ENCODE results near the gene HCFC2.
A peak's percentile ranks its signal among the peaks of the same experiment; 100 is the strongest.

The HCFC2 gene

GRCh38 chr12:104042580-104042979, 21.8 kb upstream of the HCFC2 start:
- peaks cover 2% of the 10 kb centered on the region for H3K27me3 ChIP-seq (ENCODE audit: insufficient read depth, insufficient read length)

GRCh38 chr12:104044158-104044557, 20.2 kb upstream of the HCFC2 start:
- TF ChIP-seq YY1 (IDR thresholded peaks at IDR 0.05; ENCODE audit: insufficient read depth, insufficient read length): no peak
- TF ChIP-seq SUZ12 (IDR thresholded peaks at IDR 0.05; ENCODE audit: extremely low read depth, insufficient read depth, insufficient read length): no peak
- no peak overlapping the region for H3K4me3 ChIP-seq (ENCODE audit: insufficient read length, low read depth)
- H3K9me3 ChIP-seq (ENCODE audit: insufficient read depth, low read length): no peaks in the 10 kb centered on the region
- no peak for DNase-seq (ENCODE audit: low read depth, low spot score)
- H3K27me3 ChIP-seq (ENCODE audit: insufficient read depth, insufficient read length): peaks cover 17% of the 10 kb centered on the region
- no peak overlapping the region for H3K9ac ChIP-seq (ENCODE audit: insufficient read length, low read depth)
- H3K4me1 ChIP-seq (ENCODE audit: insufficient read depth, insufficient read length): no peaks in the 10 kb centered on the region
- H3K36me3 ChIP-seq (ENCODE audit: insufficient read depth, insufficient read length, low read length): no peaks in the 10 kb centered on the region

More at GRCh38 chr12:104042580-104042979, 21.8 kb upstream of the HCFC2 start:
- no peaks in the 10 kb centered on the region for H3K9me3 ChIP-seq (ENCODE audit: insufficient read depth, low read length)
- DNase-seq (ENCODE audit: low read depth, low spot score): no peak
- H3K4me1 ChIP-seq (ENCODE audit: insufficient read depth, insufficient read length): no peaks in the 10 kb centered on the region
- H3K36me3 ChIP-seq (ENCODE audit: insufficient read depth, insufficient read length, low read length): no peaks in the 10 kb centered on the region
- H3K4me3 ChIP-seq (ENCODE audit: insufficient read length, low read depth): no peak overlapping the region
- TF ChIP-seq SUZ12 (IDR thresholded peaks at IDR 0.05; ENCODE audit: extremely low read depth, insufficient read depth, insufficient read length) (no peak), YY1 (IDR thresholded peaks at IDR 0.05; ENCODE audit: insufficient read depth, insufficient read length) (no peak), ZNF274 (IDR thresholded peaks at IDR 0.05; ENCODE audit: low read depth, low read length) (no peak)
- no peak overlapping the region for H3K9ac ChIP-seq (ENCODE audit: insufficient read length, low read depth)

- H3K9ac ChIP-seq (ENCODE audit: insufficient read length, low read depth): no peak overlapping the region
- TF ChIP-seq SUZ12 (IDR thresholded peaks at IDR 0.05; ENCODE audit: extremely low read depth, insufficient read depth, insufficient read length) (no peak), YY1 (IDR thresholded peaks at IDR 0.05; ENCODE audit: insufficient read depth, insufficient read length) (no peak), ZNF274 (IDR thresholded peaks at IDR 0.05; ENCODE audit: low read depth, low read length) (no peak)
- H3K36me3 ChIP-seq (ENCODE audit: insufficient read depth, insufficient read length, low read length): no peaks in the 10 kb centered on the region
- no peaks in the 10 kb centered on the region for H3K4me1 ChIP-seq (ENCODE audit: insufficient read depth, insufficient read length)
- H3K27me3 ChIP-seq (ENCODE audit: insufficient read depth, insufficient read length): peaks cover 37% of the 10 kb centered on the region
- H3K9me3 ChIP-seq (ENCODE audit: insufficient read depth, low read length): no peaks in the 10 kb centered on the region
- H3K4me3 ChIP-seq (ENCODE audit: insufficient read length, low read depth): no peak overlapping the region
- no peak for DNase-seq (ENCODE audit: low read depth, low spot score)
These were observed 18.0 kb upstream of the HCFC2 start for GRCh38 chr12:104046306-104046705.

GRCh38 chr12:104048162-104048561, 16.2 kb upstream of the HCFC2 start:
- DNase-seq (ENCODE audit: low read depth, low spot score): no peak
- no peaks in the 10 kb centered on the region for H3K9me3 ChIP-seq (ENCODE audit: insufficient read depth, low read length)
- H3K4me1 ChIP-seq (ENCODE audit: insufficient read depth, insufficient read length): no peaks in the 10 kb centered on the region
- H3K27me3 ChIP-seq (ENCODE audit: insufficient read depth, insufficient read length): peaks cover 44% of the 10 kb centered on the region
- no peaks in the 10 kb centered on the region for H3K36me3 ChIP-seq (ENCODE audit: insufficient read depth, insufficient read length, low read length)
- H3K4me3 ChIP-seq (ENCODE audit: insufficient read length, low read depth): no peak overlapping the region
- no peak overlapping the region for H3K9ac ChIP-seq (ENCODE audit: insufficient read length, low read depth)
- TF ChIP-seq YY1 (IDR thresholded peaks at IDR 0.05; ENCODE audit: insufficient read depth, insufficient read length) (no peak), SUZ12 (IDR thresholded peaks at IDR 0.05; ENCODE audit: extremely low read depth, insufficient read depth, insufficient read length) (no peak), ZNF274 (IDR thresholded peaks at IDR 0.05; ENCODE audit: low read depth, low read length) (no peak)

GRCh38 chr12:104048811-104049210, 15.5 kb upstream of the HCFC2 start:
- Histone ChIP-seq H3K4me1 (ENCODE audit: insufficient read depth, insufficient read length) (no peaks in the 10 kb centered on the region), H3K4me3 (ENCODE audit: insufficient read length, low read depth) (no peak overlapping the region), H3K9ac (ENCODE audit: insufficient read length, low read depth) (no peak overlapping the region), H3K36me3 (ENCODE audit: insufficient read depth, insufficient read length, low read length) (no peaks in the 10 kb centered on the region), H3K9me3 (ENCODE audit: insufficient read depth, low read length) (no peaks in the 10 kb centered on the region), H3K27me3 (ENCODE audit: insufficient read depth, insufficient read length) (peaks cover 44% of the 10 kb centered on the region)
- no peak for DNase-seq (ENCODE audit: low read depth, low spot score)
- no peak for TF ChIP-seq YY1 (IDR thresholded peaks at IDR 0.05; ENCODE audit: insufficient read depth, insufficient read length)
- TF ChIP-seq SUZ12 (IDR thresholded peaks at IDR 0.05; ENCODE audit: extremely low read depth, insufficient read depth, insufficient read length): no peak
- TF ChIP-seq ZNF274 (IDR thresholded peaks at IDR 0.05; ENCODE audit: low read depth, low read length): no peak

- Histone ChIP-seq H3K27me3 (ENCODE audit: insufficient read depth, insufficient read length) (peaks cover 44% of the 10 kb centered on the region), H3K4me3 (ENCODE audit: insufficient read length, low read depth) (peak overlapping the region; percentile 44), H3K4me1 (ENCODE audit: insufficient read depth, insufficient read length) (no peaks in the 10 kb centered on the region), H3K36me3 (ENCODE audit: insufficient read depth, insufficient read length, low read length) (no peaks in the 10 kb centered on the region), H3K9ac (ENCODE audit: insufficient read length, low read depth) (peak overlapping the region; percentile 74), H3K9me3 (ENCODE audit: insufficient read depth, low read length) (no peaks in the 10 kb centered on the region)
- no peak for TF ChIP-seq YY1 (IDR thresholded peaks at IDR 0.05; ENCODE audit: insufficient read depth, insufficient read length)
- TF ChIP-seq SUZ12 (IDR thresholded peaks at IDR 0.05; ENCODE audit: extremely low read depth, insufficient read depth, insufficient read length): no peak
- TF ChIP-seq ZNF274 (IDR thresholded peaks at IDR 0.05; ENCODE audit: low read depth, low read length): no peak
- DNase-seq (ENCODE audit: low read depth, low spot score): no peak
These were observed 14.9 kb upstream of the HCFC2 start for GRCh38 chr12:104049278-104049902.

- H3K4me3 ChIP-seq (ENCODE audit: insufficient read length, low read depth): peak within 1 kb of the TSS; percentile 44
- no peak for TF ChIP-seq SUZ12 (IDR thresholded peaks at IDR 0.05; ENCODE audit: extremely low read depth, insufficient read depth, insufficient read length)
- TF ChIP-seq YY1 (IDR thresholded peaks at IDR 0.05; ENCODE audit: insufficient read depth, insufficient read length): no peak
- no peak for TF ChIP-seq ZNF274 (IDR thresholded peaks at IDR 0.05; ENCODE audit: low read depth, low read length)
- no peaks in the 10 kb centered on the region for H3K4me1 ChIP-seq (ENCODE audit: insufficient read depth, insufficient read length)
- no peak for DNase-seq (ENCODE audit: low read depth, low spot score)
- no peaks in the 10 kb centered on the region for H3K9me3 ChIP-seq (ENCODE audit: insufficient read depth, low read length)
- no peaks in the 10 kb centered on the region for H3K36me3 ChIP-seq (ENCODE audit: insufficient read depth, insufficient read length, low read length)
- H3K9ac ChIP-seq (ENCODE audit: insufficient read length, low read depth): peak within 1 kb of the TSS; percentile 74
- H3K27me3 ChIP-seq (ENCODE audit: insufficient read depth, insufficient read length): peaks cover 44% of the 10 kb centered on the region
These were observed 14.4 kb upstream of the HCFC2 start, which contains the start of gene GLT8D2 for GRCh38 chr12:104049903-104050356. Gene GLT8D2, minus strand, starts transcription at chr12:104050187. Its CDS starts 30,539 bp downstream, at chr12:104019648.
